KOPT-K1 (cell line): Measurements from ENCODE around the gene MIDN.

Source experiments
- H3K27ac ChIP-seq: fragments of 200-600 bp; sonication (generic); 2 replicates; pipeline ENCODE4 v1.5.1; 2016; ENCODE audit warnings: antibody characterized with exemption, mild to moderate bottlenecking, low read depth, low read length; ENCODE audit not compliant: poor library complexity, severe bottlenecking
- H3K36me3 ChIP-seq: fragments of 200-600 bp; sonication (generic); 2 replicates; pipeline ENCODE4 v1.5.1; 2017; ENCODE audit warnings: antibody characterized with exemption, mild to moderate bottlenecking, low read length, moderate library complexity; ENCODE audit not compliant: insufficient read depth
- H3K9me3 ChIP-seq: fragments of 200-600 bp; sonication (generic); 2 replicates; pipeline ENCODE4 v1.5.1; 2017; ENCODE audit warnings: antibody characterized with exemption, low read length, mild to moderate bottlenecking; ENCODE audit not compliant: insufficient read depth, poor library complexity, severe bottlenecking

MIDN gene

DNA sequence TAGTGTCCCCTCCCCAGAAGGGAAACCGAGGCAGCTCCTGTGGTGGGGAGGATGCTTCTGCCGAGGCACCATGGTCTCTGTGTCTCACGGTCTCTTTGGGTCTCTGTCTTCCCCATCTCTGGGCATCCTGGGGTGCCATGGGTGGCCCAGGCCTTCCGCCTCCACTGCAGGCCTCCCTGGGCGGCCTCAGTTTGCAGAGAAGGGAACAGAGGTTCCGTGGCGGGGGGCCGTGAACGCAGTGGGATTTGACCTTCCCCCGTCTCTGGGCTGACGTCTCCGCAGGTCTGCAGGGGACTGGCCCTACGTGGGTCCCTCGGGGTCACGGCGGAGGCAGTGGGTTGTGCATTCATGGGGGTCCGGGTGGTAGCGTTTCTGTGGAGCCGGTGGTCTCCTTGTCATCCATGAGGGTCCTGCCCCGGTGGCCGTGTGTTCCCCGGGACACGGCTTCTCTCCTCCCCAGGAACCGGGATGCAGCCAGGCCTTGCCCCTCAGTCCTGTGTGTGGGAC lies 41.9 kb downstream of the MIDN start:
- H3K9me3 ChIP-seq, result no peaks in the 10 kb centered on the region
- H3K36me3 ChIP-seq, result no peaks in the 10 kb centered on the region
- H3K27ac ChIP-seq, result no peak overlapping the region

DNA sequence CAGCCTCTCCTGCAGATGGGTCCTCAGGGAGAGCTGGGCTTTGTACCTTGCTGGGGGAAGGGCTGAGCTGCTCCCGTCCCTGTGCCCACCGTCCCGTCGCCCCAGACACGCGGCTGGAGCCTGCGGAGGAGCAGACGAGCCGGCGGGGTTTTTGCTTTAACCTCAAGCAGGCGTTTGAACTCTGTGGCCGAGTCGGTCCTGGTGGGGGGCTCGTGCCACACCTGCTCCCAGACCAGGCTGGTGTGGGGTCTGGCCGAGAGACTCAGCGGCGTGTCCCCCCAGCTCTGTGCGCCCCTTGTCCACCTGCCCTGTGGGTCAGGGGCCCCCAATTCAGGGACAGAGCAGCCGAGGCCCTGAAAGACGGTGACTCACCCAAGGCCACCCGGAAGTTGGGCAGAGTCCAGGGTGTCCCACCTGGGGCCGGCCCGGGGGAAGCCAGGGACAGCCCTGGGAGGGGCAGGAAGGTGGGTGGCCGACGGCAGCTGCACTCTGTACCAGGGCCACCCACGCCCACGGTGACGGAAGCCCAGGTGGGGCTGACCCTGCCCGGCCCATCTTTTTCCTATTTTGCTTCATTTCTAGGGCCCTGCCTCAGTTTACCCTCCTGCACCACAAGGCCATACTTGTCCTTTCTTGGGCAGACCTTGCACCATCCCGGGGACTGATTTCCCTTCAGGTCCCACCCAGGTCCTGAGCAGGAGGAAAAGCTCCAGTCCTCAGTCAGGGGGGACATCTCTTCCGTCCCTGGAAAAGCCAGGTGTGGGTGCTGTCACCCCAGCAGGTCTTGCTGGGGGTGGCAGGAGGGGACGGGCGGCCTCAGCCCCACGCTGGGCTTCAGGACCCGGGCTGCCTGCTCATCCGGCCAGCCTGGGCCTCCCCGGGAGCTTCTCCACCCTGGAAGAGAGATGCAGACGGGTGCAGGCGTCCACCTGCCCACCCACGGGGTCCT lies 42.6 kb downstream of the MIDN start:
- H3K36me3 ChIP-seq, result no peaks in the 10 kb centered on the region
- H3K9me3 ChIP-seq, result no peaks in the 10 kb centered on the region
- no peak overlapping the region for H3K27ac ChIP-seq

DNA sequence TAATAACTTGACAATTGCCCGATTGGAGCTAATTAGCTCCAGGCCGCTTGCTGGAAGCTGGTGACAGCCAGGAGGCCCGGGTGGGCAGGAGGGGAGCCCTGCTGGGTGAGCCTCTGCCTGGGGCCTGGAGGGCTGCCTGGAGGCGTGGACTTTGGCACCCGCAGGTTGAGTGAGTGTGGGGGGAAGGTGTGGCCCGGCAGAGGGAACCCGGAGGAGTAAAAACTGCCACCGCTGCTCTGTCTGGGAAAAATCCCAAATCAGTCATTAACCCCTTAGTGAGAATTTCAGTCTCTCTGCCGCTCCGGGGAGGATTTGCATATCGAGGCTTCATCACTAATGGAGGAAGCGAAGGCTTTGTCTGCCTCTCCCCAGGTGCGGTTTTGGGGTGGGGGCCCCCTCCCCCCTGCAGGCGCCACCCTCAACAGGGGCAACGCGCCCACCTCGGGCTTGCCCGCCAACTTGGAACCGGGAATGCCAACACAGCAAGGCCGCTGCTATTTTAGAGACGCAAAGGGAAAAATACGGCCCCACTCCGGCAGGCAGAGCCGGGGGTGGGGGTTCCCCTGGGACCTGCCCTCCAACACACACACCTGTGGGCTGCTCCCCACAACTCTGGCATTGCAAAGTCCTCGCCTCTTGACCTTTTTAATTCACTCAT lies 43.5 kb downstream of the MIDN start:
- Histone ChIP-seq H3K36me3 (no peaks in the 10 kb centered on the region), H3K9me3 (no peaks in the 10 kb centered on the region), H3K27ac (no peak overlapping the region)

DNA sequence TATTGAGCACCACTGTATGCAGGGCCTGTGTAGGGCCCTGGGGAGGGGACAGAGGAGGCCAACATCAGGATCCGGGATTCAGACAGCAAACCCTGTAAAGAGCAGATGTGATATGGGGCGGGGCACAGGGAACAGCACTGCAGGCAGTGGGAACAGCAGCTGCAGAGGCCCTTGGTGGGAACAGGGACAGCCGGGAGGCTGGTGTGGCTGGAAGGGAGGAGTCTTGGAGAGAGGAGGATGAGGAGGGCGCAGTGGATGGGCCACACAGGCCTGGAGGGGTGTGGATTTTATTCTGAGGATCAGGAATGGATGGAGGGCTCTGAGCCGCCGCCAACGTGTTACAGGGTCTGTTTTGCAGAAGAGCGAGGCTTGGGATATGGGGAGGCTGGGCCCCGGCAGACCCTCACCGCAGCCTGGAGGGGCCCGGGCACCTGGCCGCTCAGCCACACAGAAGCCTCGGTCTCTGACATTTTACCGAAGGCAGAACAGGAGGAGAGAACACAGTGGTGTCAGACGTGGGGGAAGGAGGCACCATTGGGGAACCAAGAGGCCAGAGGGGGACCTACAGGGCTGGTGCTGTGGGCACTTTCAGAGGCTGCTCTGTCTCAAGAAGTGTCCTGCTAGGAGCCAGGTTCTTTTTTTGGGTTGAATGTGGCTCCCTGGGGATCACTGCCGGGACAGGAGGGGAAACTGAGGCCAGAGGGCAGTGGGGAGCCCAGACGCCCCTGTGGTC lies 44.2 kb downstream of the MIDN start:
- H3K36me3 ChIP-seq, result no peaks in the 10 kb centered on the region
- no peak overlapping the region for H3K27ac ChIP-seq
- no peaks in the 10 kb centered on the region for H3K9me3 ChIP-seq

DNA sequence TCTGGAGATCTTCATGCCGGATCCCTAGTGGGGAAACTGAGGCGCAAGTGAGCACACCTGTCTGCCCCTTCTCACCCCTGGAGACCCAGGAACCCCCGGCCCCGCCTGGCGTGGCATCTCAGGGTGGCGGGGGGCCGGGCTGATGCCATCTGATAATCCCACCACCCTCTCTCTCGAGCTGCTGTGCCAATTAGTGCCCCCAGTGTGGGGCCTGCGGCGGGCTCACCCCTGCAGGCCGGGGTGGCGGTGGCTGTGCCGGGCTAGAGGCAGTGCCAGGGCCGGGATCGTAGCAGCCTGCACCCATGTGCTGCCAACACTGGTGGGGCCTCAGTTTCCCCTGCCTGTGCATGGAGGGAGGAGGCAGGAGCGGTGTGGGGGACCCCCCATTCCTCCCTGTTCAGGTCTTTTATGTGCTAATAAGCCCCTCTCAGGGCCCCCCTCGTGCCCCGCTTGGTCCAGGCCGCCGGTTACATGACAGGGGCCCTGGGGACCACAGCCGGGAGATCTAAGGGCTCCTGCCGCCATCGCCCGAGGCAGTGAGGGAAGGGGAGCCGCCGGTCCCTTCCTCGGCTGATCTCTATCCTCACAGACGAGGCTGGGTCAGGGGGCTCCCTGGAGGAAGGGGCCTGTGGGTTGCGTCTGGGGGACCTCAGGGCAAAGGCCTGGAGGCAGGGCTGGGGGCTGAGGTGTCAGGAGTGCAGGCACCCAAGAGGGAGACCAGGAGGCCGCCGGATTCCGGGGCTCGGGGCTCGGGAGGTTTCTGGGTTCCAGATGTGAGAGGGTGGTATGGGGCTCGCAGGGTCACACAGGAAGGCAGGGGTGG lies 45.6 kb downstream of the MIDN start:
- Histone ChIP-seq H3K9me3 (no peaks in the 10 kb centered on the region), H3K27ac (no peak overlapping the region), H3K36me3 (no peaks in the 10 kb centered on the region)

DNA sequence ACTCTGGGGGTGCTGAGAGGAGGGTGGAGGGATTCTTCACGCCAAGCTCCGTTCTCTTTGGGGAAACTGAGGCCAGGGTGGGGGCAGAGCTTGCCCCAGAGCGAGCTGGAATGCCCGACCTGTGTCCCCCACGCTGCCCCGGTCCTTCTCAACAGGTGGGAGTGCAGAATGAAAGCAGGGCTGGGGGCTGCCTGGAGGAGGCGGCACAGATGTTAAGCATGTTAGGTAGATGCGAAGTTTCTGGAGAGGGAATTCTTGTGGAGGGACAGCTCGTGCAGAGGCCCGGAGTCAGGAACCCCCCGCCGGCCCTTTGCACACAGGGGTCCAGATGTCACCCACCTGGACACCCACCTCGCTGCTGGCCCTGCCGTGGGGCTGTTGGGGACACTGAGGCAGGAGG lies 46.3 kb downstream of the MIDN start:
- Histone ChIP-seq H3K27ac (no peak overlapping the region), H3K9me3 (no peaks in the 10 kb centered on the region), H3K36me3 (no peaks in the 10 kb centered on the region)

DNA sequence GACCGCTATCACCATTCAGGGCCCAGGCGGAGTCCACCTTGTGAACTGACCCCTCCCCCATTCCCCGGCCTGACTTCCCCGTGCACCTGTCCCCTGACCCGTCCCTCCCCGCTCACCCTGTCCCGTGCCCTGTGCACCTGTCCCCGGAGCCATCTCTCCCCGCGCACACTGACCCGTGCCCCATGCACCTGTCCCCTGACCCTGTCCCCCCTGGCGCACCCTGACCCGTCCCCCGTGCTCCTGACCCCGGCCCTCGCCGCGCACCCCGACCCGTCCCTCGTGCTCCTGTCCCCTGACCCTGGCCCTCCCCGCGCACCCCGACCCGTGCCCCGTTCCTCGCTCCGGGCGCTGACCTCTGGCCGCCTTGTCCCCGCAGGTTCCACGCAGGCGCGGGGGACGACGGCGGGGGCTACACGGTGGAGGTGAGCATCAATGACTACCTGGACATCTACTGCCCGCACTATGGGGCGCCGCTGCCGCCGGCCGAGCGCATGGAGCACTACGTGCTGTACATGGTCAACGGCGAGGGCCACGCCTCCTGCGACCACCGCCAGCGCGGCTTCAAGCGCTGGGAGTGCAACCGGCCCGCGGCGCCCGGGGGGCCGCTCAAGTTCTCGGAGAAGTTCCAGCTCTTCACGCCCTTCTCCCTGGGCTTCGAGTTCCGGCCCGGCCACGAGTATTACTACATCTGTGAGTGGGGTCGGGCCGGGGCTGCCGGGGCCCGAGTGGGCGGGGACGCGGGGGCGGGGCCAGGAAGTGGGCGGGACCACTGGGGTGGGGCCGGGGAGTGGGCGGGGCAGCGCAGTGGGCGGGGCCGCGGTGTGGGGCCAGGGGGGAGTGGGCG lies 47.0 kb downstream of the MIDN start:
- no peak overlapping the region for H3K27ac ChIP-seq
- no peaks in the 10 kb centered on the region for H3K9me3 ChIP-seq
- H3K36me3 ChIP-seq, result no peaks in the 10 kb centered on the region

DNA sequence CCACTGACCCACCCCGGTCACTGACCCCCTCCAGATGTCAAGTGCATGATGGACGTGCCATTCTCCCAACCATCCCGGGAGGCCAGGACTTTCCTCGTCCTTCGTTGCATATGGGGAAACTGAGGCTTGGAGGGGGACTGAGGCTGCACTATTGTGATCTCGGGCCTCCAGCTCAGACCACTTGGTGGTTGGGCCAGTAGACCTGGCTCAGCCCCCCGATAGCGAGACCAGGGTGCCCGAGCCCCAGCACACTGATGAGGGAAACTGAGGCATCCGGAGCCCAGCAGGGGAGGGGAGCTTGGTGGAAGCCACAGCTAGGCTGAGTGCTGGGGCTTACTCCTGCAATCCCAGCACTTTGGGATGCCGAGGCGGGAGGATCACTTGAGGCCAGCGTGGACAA lies 47.7 kb downstream of the MIDN start:
- Histone ChIP-seq H3K27ac (no peak overlapping the region), H3K9me3 (no peaks in the 10 kb centered on the region), H3K36me3 (no peaks in the 10 kb centered on the region)

DNA sequence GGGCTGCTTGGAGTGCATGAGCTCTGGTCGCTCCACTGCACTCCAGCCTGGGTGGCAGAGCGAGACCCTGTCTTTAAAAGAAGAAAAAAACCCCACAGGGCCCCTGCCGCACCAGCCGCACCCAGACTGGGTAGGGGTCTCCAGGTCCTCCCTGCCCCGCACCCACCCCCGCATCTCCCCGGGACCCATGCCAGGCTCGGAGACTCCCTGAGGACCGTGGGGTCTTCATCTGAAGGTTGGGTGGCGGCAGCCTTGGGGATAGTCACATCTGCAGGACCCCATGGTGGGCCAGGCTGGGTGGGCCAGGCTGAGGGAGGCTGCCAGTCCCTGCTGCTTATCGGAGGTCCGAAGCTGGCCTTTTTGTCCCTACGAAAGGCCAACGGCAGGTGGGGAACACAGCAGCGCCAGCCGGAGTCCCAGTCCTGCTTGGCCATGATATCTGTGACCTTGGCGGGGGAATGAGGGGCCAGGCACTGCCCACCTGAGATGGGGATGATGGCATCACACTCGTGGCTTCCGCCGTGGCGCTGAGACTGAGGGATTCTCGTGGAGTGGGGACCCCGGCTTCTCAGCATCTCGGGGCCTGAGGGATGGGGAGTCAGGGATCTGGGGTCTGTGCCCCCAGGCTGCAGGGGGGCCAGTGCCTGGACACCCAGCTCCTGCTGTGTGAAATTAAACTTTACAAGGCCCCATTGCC lies 48.3 kb downstream of the MIDN start:
- no peak overlapping the region for H3K27ac ChIP-seq
- H3K9me3 ChIP-seq, result no peaks in the 10 kb centered on the region
- H3K36me3 ChIP-seq, result no peaks in the 10 kb centered on the region

DNA sequence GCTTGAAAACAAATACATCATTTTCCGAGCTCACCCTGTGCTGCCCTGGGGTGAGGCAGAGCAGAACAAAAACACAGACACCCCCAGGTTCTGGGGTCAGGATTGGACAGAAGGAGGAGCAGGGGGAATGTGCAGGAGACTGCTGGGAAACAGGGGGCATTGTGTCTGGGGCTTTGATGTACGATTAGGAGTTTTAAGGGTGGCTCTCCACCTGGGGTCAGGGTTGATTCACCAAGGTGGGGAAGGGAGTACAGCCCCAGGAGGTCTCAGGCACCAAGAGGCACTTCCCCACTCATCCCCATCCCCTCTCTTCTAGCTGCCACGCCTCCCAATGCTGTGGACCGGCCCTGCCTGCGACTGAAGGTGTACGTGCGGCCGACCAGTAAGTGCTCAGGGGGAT lies 49.9 kb downstream of the MIDN start:
- H3K27ac ChIP-seq, result no peak overlapping the region
- H3K36me3 ChIP-seq, result no peaks in the 10 kb centered on the region
- H3K9me3 ChIP-seq, result no peaks in the 10 kb centered on the region

DNA sequence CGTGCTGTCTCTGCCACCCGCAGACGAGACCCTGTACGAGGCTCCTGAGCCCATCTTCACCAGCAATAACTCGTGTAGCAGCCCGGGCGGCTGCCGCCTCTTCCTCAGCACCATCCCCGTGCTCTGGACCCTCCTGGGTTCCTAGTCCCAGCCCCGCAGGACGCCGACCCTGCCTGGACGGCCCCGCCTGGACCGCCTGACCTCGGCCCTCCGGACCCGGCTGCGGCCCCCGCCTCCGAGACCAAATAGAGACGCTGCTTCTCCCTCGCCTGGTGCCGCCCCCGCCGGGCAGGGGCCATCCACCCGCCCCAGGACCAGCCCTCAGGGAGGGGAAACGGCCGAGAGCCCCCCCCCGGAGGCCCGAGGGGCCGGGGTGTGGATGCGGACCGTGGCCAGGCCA lies 51.4 kb downstream of the MIDN start:
- Histone ChIP-seq H3K27ac (no peak overlapping the region), H3K9me3 (no peaks in the 10 kb centered on the region), H3K36me3 (no peaks in the 10 kb centered on the region)

DNA sequence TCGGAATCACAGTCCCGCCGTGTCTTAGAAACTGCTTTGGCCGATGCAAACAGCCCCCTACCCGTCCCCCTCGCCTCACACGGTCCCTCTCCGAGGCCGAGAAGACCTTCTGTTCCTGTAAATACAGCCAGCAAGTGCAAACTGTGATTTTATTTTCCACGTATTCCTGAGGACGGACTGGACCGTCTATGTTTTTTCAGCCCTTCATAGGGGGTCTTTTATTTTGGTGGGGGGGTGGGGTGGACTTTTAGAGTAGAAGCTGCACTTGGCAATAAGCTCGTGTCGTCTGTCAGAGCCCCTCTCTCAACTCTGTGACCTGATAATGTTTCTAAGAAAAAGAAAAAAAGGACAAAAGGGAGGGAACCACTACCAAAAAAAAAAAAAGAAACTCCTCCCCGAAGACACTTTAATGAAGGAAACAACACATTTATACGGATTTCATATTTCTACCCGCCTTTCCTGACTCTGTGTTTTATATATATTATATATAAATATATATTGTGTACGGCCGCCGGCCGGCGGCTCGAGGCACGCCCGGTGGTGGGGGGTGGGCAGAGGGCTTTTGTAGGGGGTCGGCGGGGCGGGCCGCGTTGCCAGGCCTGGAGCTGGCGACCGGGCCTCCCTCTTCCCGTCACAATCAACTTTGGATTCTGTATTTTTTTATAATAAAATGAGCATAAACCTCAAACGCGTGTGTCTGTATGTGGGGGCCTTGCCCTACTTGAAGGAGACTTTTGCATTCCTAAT lies 52.5 kb downstream of the MIDN start:
- Histone ChIP-seq H3K27ac (no peak overlapping the region), H3K9me3 (no peaks in the 10 kb centered on the region), H3K36me3 (no peaks in the 10 kb centered on the region)
